ENCODE data around the gene ARHGAP22.

- TF ChIP-seq CTCF (IDR thresholded peaks at IDR 0.05) (no peak), POLR2AphosphoS5 (IDR thresholded peaks at IDR 0.05) (no peak), POLR2A (IDR thresholded peaks at IDR 0.05) (no peak)
Measured at GRCh38 chr10:48501787-48502771, 102.8 kb downstream of the ARHGAP22 start.
